ENCODE measurements around the gene SPEF2.

Gene SPEF2

GRCh38 chr5:35617435-35618303 is at the start of gene SPEF2:
Gene SPEF2, plus strand, starts transcription at chr5:35617863. Its CDS starts 135 bp downstream, at chr5:35617998.
- DNase-seq (ENCODE audit: low read depth): peak; percentile 88

GRCh38 chr5:35575578-35575977 is 42.1 kb upstream of the SPEF2 start:
- DNase-seq (ENCODE audit: low read depth): no peak

- no peak for DNase-seq (ENCODE audit: low read depth)
Observed at GRCh38 chr5:35587419-35587818, 30.2 kb upstream of the SPEF2 start.

DNA sequence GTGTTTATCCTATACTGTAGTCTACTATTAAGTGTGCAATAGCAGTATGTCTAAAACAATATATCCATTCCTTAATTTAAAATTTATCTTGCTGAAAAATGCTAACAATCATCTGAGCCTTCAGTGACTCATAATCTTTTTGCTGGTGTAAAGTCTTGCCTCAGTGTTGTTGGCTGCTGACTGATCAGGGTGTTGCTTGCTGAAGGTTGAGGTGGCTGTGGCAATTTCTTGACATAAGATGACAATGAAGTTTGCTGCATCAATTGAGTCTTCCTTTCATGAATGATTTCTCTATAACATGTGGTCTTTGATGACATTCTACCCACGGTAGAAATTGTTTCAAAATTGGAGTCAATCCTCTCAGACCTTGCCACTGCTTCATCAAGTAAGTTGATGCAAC is 24.3 kb upstream of the SPEF2 start:
- DNase-seq (ENCODE audit: low read depth): no peak

- DNase-seq (ENCODE audit: low read depth): no peak
Observed at GRCh38 chr5:35598707-35599370, 18.8 kb upstream of the SPEF2 start.

GRCh38 chr5:35600591-35600990 is 17.1 kb upstream of the SPEF2 start:
- DNase-seq (ENCODE audit: low read depth): no peak

DNA sequence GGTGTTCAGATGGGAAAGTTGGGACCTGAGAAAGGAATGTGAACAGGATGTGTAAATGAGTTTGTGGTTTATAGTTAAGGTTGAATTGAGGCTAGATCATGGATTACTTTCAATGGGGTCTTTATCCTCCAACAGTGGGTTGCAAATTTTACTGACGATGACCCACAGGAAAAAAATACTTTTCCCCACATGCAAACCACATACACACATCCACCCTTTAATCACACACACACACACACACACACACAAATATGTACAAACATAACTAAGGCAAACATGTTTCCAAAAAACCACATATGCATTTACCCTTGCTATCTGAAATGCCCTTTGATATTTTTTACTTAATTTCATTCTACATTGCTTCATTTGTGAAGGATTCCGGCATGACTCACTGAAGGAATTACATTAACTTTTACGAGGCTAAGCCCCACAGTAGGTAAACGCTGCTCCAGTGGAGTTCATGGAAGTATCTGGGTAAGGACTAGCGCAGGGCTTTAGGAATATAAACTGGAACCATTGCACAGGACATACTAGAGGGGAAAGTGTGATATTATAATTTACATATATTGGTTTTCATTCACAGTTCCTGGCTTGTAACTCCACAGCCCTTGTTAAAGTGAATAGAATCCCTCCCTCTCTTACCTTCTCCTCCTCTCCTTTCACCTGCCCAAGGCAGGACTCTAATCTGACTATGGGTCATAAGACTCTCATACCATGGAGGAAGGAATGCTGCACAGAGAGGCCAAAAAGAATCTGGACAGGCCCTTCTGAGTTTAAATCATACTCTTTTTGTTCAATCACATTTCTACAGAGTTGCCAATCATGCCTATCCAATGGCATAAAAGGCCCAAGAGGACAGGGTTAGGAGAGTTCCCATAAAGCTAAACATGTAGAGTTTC is 8.5 kb upstream of the SPEF2 start:
- no peak for DNase-seq (ENCODE audit: low read depth)

DNA sequence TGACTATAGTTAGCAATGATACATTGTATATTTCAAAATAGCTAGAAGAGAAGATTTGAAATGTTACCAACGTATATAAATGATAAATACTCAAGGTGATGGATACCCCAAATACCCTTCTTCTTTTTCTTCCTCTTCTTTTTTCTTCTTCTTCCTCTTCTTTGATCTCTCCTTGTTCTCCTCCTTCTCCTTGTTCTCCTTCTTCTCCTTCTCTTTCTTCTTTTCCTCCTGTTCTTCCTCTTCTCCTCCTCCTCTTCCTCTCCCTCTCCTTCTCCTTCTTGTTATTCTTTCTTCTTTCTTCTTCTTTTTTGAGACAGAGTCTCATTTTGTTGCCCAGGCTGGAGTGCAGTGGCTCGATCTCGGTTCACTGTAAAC is 616 bp upstream of the SPEF2 start:
- DNase-seq (ENCODE audit: low read depth): no peak

DNA sequence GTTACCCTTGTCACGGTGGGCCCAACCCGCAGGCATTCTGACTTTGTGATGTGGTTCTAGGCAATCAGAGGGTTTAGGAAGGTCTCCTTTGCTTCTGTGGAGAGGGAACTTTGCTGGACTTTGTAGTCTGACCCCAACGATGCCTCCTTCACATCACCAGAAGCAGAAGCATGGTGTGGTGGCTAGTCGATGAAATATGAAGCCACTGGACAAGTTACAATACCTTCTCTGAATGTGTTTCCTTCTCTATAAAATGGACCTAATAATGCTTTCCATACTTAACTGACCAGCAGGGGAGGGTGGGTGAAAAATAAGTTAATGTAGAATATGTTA is 607 bp downstream of the SPEF2 start:
- no peak for DNase-seq (ENCODE audit: low read depth)

GRCh38 chr5:35618781-35619180 is 1.1 kb downstream of the SPEF2 start:
- no peak for DNase-seq (ENCODE audit: low read depth)

- no peak for DNase-seq (ENCODE audit: low read depth)
Observed at GRCh38 chr5:35622974-35623373, 5.3 kb downstream of the SPEF2 start.

GRCh38 chr5:35623991-35624390 is 6.3 kb downstream of the SPEF2 start:
- no peak for DNase-seq (ENCODE audit: low read depth)

DNA sequence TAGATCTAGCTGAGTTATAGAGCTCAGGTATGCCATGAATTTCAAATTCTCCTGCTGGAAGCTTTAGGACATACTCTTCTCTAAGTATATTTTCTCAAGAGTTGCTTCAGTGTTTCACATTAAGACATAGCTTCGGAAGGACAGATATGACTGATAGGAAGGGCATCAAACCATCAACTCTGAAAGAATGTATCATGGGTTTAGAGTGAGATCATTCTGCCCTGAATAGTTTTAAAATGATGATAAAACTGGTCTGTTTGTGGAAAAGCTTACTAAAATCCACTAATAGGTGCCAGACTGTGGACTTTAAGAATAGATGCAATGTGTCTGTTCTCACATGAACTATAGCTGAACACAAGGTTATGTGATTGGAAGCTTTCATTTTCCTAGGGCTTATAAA is 8.4 kb downstream of the SPEF2 start:
- DNase-seq (ENCODE audit: low read depth): peak; percentile 53

- DNase-seq (ENCODE audit: low read depth): no peak
Observed at GRCh38 chr5:35626553-35626952, 8.9 kb downstream of the SPEF2 start.

DNA sequence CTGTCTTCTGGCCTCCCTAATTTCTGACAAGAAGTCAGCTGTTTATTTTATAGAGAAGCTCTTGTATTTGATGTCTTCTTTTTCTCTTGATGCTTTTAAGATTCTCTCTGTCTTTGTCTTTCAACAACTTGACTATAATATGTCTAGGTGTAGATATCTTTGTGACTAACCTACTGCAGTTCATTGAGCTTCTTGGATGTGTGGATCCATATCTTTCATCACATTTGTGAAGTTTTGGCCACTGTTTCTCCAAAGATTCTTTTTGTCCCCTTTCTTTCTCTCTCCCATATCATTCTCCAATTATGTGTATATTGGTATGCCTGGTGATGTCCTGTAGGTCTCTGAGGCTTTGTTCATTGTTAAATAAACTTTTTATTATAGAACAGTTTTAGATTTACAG is 16.7 kb downstream of the SPEF2 start:
- no peak for DNase-seq (ENCODE audit: low read depth)

GRCh38 chr5:35640623-35641022 is 23.0 kb downstream of the SPEF2 start:
- no peak for DNase-seq (ENCODE audit: low read depth)

- DNase-seq (ENCODE audit: low read depth): no peak
Observed at GRCh38 chr5:35644543-35644942, 26.9 kb downstream of the SPEF2 start.

DNA sequence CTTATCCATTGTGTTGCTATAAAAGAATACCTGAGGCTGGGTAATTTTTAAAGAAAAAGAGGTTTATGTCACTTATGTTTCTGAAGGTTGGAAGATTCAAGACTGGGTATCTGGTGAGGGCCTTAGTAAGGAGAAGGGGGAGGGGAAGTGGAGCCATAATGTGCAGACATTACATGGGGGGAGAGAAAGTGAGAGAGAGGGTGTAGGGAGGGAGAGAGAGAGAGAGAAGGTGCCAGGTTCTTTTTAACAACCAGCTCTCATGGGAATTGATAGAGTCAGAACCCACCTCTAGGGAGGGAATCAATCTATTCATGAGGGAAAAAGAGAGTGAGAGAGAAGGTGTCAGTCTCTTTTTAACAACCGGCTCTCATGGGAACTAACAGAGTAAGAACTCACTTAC is 29.5 kb downstream of the SPEF2 start:
- no peak for DNase-seq (ENCODE audit: low read depth)

DNA sequence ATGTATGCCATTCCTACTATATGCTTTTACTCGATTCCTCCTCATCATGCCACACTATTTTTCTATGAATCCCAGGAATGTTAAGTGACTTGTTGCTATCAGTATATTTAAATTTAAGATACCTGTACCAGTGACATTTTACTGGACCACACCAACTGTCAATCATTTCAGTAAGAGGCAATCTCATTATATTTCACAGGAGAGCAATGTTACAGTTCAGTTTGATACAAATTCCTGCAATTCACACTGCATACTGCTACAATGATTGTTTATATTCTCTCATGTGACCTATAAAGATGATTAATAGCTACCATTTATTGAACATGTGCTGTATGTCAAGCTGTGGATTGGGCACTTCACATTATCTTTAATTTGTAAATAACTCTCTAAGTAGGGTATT is 30.0 kb downstream of the SPEF2 start:
- no peak for DNase-seq (ENCODE audit: low read depth)

GRCh38 chr5:35651002-35651756 is 33.5 kb downstream of the SPEF2 start:
- DNase-seq (ENCODE audit: low read depth): peak; percentile 30

DNA sequence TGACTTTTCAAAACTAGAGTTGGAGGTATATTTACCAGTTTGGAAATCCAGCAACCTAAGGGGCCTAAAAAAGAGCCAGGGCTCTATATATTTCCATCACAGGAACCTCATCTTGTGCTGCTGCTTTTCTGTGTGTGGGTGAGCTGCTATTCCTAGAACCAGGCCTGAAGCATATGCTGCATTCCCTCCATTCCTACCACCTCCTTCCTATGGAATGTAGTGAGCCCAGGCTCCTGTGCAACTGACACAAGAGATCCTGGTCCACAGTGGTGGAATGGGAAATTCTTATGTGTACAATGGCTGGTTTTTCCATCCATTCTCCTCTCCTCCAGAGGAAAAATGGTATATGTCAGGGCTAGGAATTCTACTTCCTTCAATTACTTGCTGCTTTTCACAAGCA is 39.1 kb downstream of the SPEF2 start:
- no peak for DNase-seq (ENCODE audit: low read depth)

- no peak for DNase-seq (ENCODE audit: low read depth)
Observed at GRCh38 chr5:35657877-35658276, 40.2 kb downstream of the SPEF2 start.

Measured in HS-5 (cell line).